Peyer's patch (tissue), 4 donors: ENCODE results near the gene PSTPIP2.

Source experiments
- CTCF ChIP-seq, 6 experiments: fragments of 450-650 bp in 4 of 6; fragments of 200-600 bp in 2 of 6; sonication (generic) in 1 of 6; IDR thresholded peaks; one replicate each; pipeline ENCODE4 v1.5.1; 2017 to 2019; ENCODE audit warnings: antibody characterized with exemption in 6 of 6, mild to moderate bottlenecking in 3 of 6, moderate library complexity in 1 of 6
- POLR2A ChIP-seq, 2 donors: fragments of 450-650 bp; IDR thresholded peaks; one replicate each; pipeline ENCODE4 v1.5.1; 2017; ENCODE audit warnings: antibody characterized with exemption in 2 of 2, mild to moderate bottlenecking in 2 of 2, moderate library complexity in 2 of 2

- TF ChIP-seq CTCF (IDR thresholded peaks at IDR 0.05) (no peak), POLR2A (IDR thresholded peaks at IDR 0.05) (no peak)
These were observed 10.7 kb downstream of the PSTPIP2 start for GRCh38 chr18:46061387-46061786.
